Measurements from ENCODE around the gene MARK2.

- TF ChIP-seq, protein P1, sequence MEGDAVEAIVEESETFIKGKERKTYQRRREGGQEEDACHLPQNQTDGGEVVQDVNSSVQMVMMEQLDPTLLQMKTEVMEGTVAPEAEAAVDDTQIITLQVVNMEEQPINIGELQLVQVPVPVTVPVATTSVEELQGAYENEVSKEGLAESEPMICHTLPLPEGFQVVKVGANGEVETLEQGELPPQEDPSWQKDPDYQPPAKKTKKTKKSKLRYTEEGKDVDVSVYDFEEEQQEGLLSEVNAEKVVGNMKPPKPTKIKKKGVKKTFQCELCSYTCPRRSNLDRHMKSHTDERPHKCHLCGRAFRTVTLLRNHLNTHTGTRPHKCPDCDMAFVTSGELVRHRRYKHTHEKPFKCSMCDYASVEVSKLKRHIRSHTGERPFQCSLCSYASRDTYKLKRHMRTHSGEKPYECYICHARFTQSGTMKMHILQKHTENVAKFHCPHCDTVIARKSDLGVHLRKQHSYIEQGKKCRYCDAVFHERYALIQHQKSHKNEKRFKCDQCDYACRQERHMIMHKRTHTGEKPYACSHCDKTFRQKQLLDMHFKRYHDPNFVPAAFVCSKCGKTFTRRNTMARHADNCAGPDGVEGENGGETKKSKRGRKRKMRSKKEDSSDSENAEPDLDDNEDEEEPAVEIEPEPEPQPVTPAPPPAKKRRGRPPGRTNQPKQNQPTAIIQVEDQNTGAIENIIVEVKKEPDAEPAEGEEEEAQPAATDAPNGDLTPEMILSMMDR (conservative IDR thresholded peaks at IDR 0.05; ENCODE audit: low read length) = no peak
- no peak for TF ChIP-seq EZH2phosphoT487 (IDR thresholded peaks at IDR 0.05; ENCODE audit: borderline replicate concordance)
Observed at GRCh38 chr11:63813035-63813562, 25.8 kb upstream of the MARK2 start, which contains the start of gene SPINDOC.
